ENCODE measurements around the gene CST9. TPM values are rescaled to one million over a fixed set of nuclear protein-coding genes. Genes with fewer than 3 reads are reported as not detected.

The CST9 gene
- polyA plus RNA-seq, 2 of the 4 experiments (the other 2 are of a cell fraction) = not detected

Other genes starting within 250 kb of the CST9 start
- gene GZF1, start 243.7 kb downstream of the CST9 start, polyA plus RNA-seq (2011; rRNA removed) = 24.7 and 33.4 TPM in 2 replicates
- gene GZF1, start 243.7 kb downstream of the CST9 start, polyA plus RNA-seq (2017; fragmentation: RNase III; extraction: RNeasy Plus Mini Kit Qiagen cat#74134 plus additional on column Dnase treatment) = 13.2 to 16.1 TPM (median 15.6 TPM) in 3 replicates
- gene NAPB, start 184.4 kb downstream of the CST9 start, polyA plus RNA-seq (2011; rRNA removed) = 8.2 and 12.7 TPM in 2 replicates
- gene NAPB, start 184.4 kb downstream of the CST9 start, polyA plus RNA-seq (2017; fragmentation: RNase III; extraction: RNeasy Plus Mini Kit Qiagen cat#74134 plus additional on column Dnase treatment) = 5.7 to 6.6 TPM (median 6.2 TPM) in 3 replicates
- not detected in 2 replicates for gene CSTL1, start 166.2 kb downstream of the CST9 start, polyA plus RNA-seq (2011; rRNA removed)
- gene CSTL1, start 166.2 kb downstream of the CST9 start, polyA plus RNA-seq (2017; fragmentation: RNase III; extraction: RNeasy Plus Mini Kit Qiagen cat#74134 plus additional on column Dnase treatment) = not detected in 3 replicates
- not detected in 2 replicates for gene CST11, start 153.0 kb downstream of the CST9 start, polyA plus RNA-seq (2011; rRNA removed)
- not detected in 3 replicates for gene CST11, start 153.0 kb downstream of the CST9 start, polyA plus RNA-seq (2017; fragmentation: RNase III; extraction: RNeasy Plus Mini Kit Qiagen cat#74134 plus additional on column Dnase treatment)
- gene CST8, start 114.8 kb downstream of the CST9 start, polyA plus RNA-seq (2011; rRNA removed) = not detected in 2 replicates
- gene CST8, start 114.8 kb downstream of the CST9 start, polyA plus RNA-seq (2017; fragmentation: RNase III; extraction: RNeasy Plus Mini Kit Qiagen cat#74134 plus additional on column Dnase treatment) = not detected in 3 replicates
- gene CST9L, start 37.4 kb downstream of the CST9 start, polyA plus RNA-seq (2011; rRNA removed) = not detected in 2 replicates
- not detected in 3 replicates for gene CST9L, start 37.4 kb downstream of the CST9 start, polyA plus RNA-seq (2017; fragmentation: RNase III; extraction: RNeasy Plus Mini Kit Qiagen cat#74134 plus additional on column Dnase treatment)
- gene CST3, start 32.0 kb upstream of the CST9 start, polyA plus RNA-seq (2011; rRNA removed) = 136 and 179 TPM in 2 replicates
- gene CST3, start 32.0 kb upstream of the CST9 start, polyA plus RNA-seq (2017; fragmentation: RNase III; extraction: RNeasy Plus Mini Kit Qiagen cat#74134 plus additional on column Dnase treatment) = 229 to 259 TPM (median 238 TPM) in 3 replicates
- gene CST4, start 83.1 kb upstream of the CST9 start, polyA plus RNA-seq (2011; rRNA removed) = not detected in 2 replicates
- gene CST4, start 83.1 kb upstream of the CST9 start, polyA plus RNA-seq (2017; fragmentation: RNase III; extraction: RNeasy Plus Mini Kit Qiagen cat#74134 plus additional on column Dnase treatment) = not detected in 3 replicates
- 2.1 TPM in 2 replicates for gene CST1, start 145.0 kb upstream of the CST9 start, polyA plus RNA-seq (2011; rRNA removed)
- 0.28 to 0.63 TPM (median 0.44 TPM) in 3 replicates for gene CST1, start 145.0 kb upstream of the CST9 start, polyA plus RNA-seq (2017; fragmentation: RNase III; extraction: RNeasy Plus Mini Kit Qiagen cat#74134 plus additional on column Dnase treatment)
- gene CST2, start 220.8 kb upstream of the CST9 start, polyA plus RNA-seq (2011; rRNA removed) = not detected in 2 replicates
- gene CST2, start 220.8 kb upstream of the CST9 start, polyA plus RNA-seq (2017; fragmentation: RNase III; extraction: RNeasy Plus Mini Kit Qiagen cat#74134 plus additional on column Dnase treatment) = 0.13 TPM in 1 of 3 replicates, not detected in the others

All from A549 (cell line).